ENCODE measurements around the gene GIPC2. TPM values are rescaled to one million over a fixed set of nuclear protein-coding genes. Genes with fewer than 3 reads are reported as not detected.

GIPC2 gene
- total and polyA plus RNA-seq, 2 of the 4 experiments (the other 2 are of a cell fraction) = 0.07 to 0.18 TPM

- H3K56ac ChIP-seq (ENCODE audit: extremely low read depth, insufficient read depth, low read length) = no peak overlapping the region
- peaks cover 6% of the 10 kb centered on the region for H3K4me1 ChIP-seq (ENCODE audit: control insufficient read depth, insufficient read depth, low read length)
- H3K4ac ChIP-seq (ENCODE audit: low read depth, low read length) = no peak overlapping the region
- peaks cover 4 to 29% of the 10 kb centered on the region in 2 experiments; a peak in 2 of 4 replicates for H3K79me1 ChIP-seq (ENCODE audit: low read depth in 1 of 2, low read length in 2 of 2)
- ChIA-PET POLR2A (ENCODE audit: unreplicated experiment) (no interaction called here), CTCF (interaction anchor here (0.5 kb wide), 1 partner anchor 1294 kb away, joined by 4 read pairs; no protein-coding TSS in a partner anchor)
- no peak overlapping the region for H2AK5ac ChIP-seq (ENCODE audit: low read depth, low read length)
- peak overlapping the region; percentile 80 for H3K4me2 ChIP-seq (ENCODE audit: low read depth, low read length)
- no TSS peak for BruUV-seq (replicated peaks)
- intact Hi-C loops (cut with micrococcal nuclease) (no loop called here), in situ Hi-C loops (cut with MboI; ENCODE audit: low sequenced_read_pairs) (no loop called here), dilution Hi-C loops (cut with HindIII; ENCODE audit: low sequenced_read_pairs, unreplicated experiment) (no loop called here)
- H2AK9ac ChIP-seq (replicated peaks; ENCODE audit: low read depth, low read length, poor library complexity) = no peak overlapping the region
- H3K9me3 ChIP-seq (ENCODE audit: control insufficient read depth, insufficient read depth, low read length) = no peaks in the 10 kb centered on the region
- H3K4me3 ChIP-seq (ENCODE audit: insufficient read depth, low read depth, low read length) = no peak overlapping the region; the same call in 1 of the 2 replicates
- H2AFZ ChIP-seq (replicated peaks; ENCODE audit: low read length, poor library complexity) = no peak overlapping the region
- H3K18ac ChIP-seq (ENCODE audit: low read depth, low read length) = no peak overlapping the region
- no peaks in the 10 kb centered on the region for H3K9me1 ChIP-seq (ENCODE audit: insufficient read depth, low read length)
- H4K91ac ChIP-seq (ENCODE audit: insufficient read depth, low read depth, low read length) = no peak overlapping the region
- H3K27me3 ChIP-seq (ENCODE audit: control insufficient read depth, insufficient read depth, low read length) = no peaks in the 10 kb centered on the region
- no peak overlapping the region for H3K14ac ChIP-seq (replicated peaks; ENCODE audit: low read depth, low read length)
- no peak overlapping the region for H2BK20ac ChIP-seq (ENCODE audit: low read depth, low read length)
- ATAC-seq (ENCODE audit: low read depth) = no peak
- H3K9ac ChIP-seq (ENCODE audit: low read depth, low read length) = no peak overlapping the region
- WGBS, 2 experiments (ENCODE audit: extremely low coverage in 2 of 2, insufficient read length in 1 of 2) = no CpG with 5 or more reads among the region's 3 CpGs
- no peak overlapping the region for H4K8ac ChIP-seq (ENCODE audit: low read depth in 2 of 2, low read length in 2 of 2)
- no peak overlapping the region for H4K5ac ChIP-seq (ENCODE audit: low read depth, low read length)
- H3K36me3 ChIP-seq (ENCODE audit: control insufficient read depth, insufficient read depth, low read length) = peaks cover 6% of the 10 kb centered on the region
- no peak for DNase-seq
- TF ChIP-seq CEBPB (IDR thresholded peaks at IDR 0.05; ENCODE audit: low read depth, low read length) = no peak
- peak overlapping the region; percentile 69; the same call in 1 of the 2 replicates for H3K23ac ChIP-seq (ENCODE audit: low read depth, low read length)
- H2BK5ac ChIP-seq (ENCODE audit: low read depth, low read length, poor library complexity, severe bottlenecking) = peak overlapping the region; percentile 8
- no peak overlapping the region for H2BK120ac ChIP-seq (ENCODE audit: low read depth, low read length)
- peaks cover 3% of the 10 kb centered on the region; the same call in 1 of the 2 replicates for H4K20me1 ChIP-seq (ENCODE audit: insufficient read depth, low read length)
- H3K27ac ChIP-seq (ENCODE audit: insufficient read depth, low read length) = no peak overlapping the region
- H2BK15ac ChIP-seq (ENCODE audit: low read depth, low read length) = no peak overlapping the region
Measured at GRCh38 chr1:78009276-78009675, 36.5 kb upstream of the GIPC2 start.

All from IMR-90 (cell line).